ENCODE measurements around the gene TP53BP1.

TP53BP1 gene

DNA sequence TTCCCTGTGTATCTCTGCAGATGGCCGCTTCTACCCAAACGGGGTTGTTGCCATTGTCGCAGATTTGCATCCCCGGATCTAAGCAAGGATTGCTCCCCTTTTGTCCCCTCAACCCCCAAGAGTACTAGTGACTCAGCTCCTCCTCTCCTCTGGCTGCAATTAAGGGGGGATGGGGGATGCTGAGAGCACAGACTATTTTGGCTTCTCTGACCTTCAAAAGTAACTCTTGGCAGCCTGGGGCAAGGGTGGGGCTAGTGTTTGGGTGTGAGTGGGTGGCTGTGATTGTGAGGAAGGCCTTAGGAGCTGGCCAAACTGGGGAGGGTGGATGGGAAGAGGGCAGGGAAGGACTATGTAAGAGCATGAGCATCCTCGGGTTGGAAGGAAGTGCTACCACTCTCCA is 23.2 kb upstream of the TP53BP1 start (continued):
- TF ChIP-seq SNAI2 (CRISPR knock-in tag; IDR thresholded peaks at IDR 0.05), result no peak
- TF ChIP-seq ZNF70 (CRISPR knock-in tag; IDR thresholded peaks at IDR 0.05), result no peak
- no peak for TF ChIP-seq RARB (CRISPR knock-in tag; IDR thresholded peaks at IDR 0.05)

DNA sequence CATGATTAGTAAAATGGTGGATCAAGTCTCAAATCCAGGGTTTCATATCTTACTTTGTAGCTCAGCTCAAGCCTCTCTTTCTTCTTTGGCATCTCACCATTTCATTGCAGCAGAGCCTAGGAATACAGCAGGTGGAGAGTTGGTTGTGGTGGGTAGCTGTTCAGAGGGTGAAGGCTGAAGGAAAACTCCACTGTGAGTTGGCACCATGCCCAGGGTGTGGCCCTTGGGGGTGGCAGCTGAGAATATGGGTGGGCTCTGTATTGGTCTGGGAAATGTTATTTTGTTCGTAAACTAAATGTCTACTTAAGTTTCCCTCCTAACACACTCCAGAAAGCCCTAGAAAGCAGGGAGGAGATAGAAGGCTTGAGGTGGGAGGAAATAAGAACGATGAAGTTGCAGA is 22.8 kb upstream of the TP53BP1 start:
- TF ChIP-seq ARNTL (CRISPR knock-in tag; IDR thresholded peaks at IDR 0.05; ENCODE audit: borderline replicate concordance, low read depth), result no peak
- no peak for TF ChIP-seq ZNF565 (CRISPR knock-in tag; conservative IDR thresholded peaks at IDR 0.05; ENCODE audit: low read depth)
- no peak for TF ChIP-seq CSRNP3 (CRISPR knock-in tag; IDR thresholded peaks at IDR 0.05)
- TF ChIP-seq SNAI2 (CRISPR knock-in tag; IDR thresholded peaks at IDR 0.05), result no peak
- no peak for TF ChIP-seq OSR1 (CRISPR knock-in tag; IDR thresholded peaks at IDR 0.05)
- TF ChIP-seq ZFP30 (CRISPR knock-in tag; IDR thresholded peaks at IDR 0.05), result no peak
- TF ChIP-seq TSHZ2 (CRISPR knock-in tag; IDR thresholded peaks at IDR 0.05), result no peak
- TF ChIP-seq CSDC2 (CRISPR knock-in tag; IDR thresholded peaks at IDR 0.05), result no peak
- no peak for TF ChIP-seq TOX (CRISPR knock-in tag; IDR thresholded peaks at IDR 0.05; ENCODE audit: borderline replicate concordance)
- no peak for TF ChIP-seq ZFP3 (CRISPR knock-in tag; IDR thresholded peaks at IDR 0.05)
- TF ChIP-seq PPARA (CRISPR knock-in tag; IDR thresholded peaks at IDR 0.05; ENCODE audit: borderline replicate concordance), result no peak
- no peak for TF ChIP-seq ZC3H10 (CRISPR knock-in tag; IDR thresholded peaks at IDR 0.05)
- TF ChIP-seq ZNF8 (CRISPR knock-in tag; IDR thresholded peaks at IDR 0.05), result no peak
- TF ChIP-seq, protein P1, sequence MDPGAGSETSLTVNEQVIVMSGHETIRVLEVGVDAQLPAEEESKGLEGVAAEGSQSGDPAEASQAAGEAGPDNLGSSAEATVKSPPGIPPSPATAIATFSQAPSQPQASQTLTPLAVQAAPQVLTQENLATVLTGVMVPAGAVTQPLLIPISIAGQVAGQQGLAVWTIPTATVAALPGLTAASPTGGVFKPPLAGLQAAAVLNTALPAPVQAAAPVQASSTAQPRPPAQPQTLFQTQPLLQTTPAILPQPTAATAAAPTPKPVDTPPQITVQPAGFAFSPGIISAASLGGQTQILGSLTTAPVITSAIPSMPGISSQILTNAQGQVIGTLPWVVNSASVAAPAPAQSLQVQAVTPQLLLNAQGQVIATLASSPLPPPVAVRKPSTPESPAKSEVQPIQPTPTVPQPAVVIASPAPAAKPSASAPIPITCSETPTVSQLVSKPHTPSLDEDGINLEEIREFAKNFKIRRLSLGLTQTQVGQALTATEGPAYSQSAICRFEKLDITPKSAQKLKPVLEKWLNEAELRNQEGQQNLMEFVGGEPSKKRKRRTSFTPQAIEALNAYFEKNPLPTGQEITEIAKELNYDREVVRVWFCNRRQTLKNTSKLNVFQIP (CRISPR knock-in tag; IDR thresholded peaks at IDR 0.05; ENCODE audit: borderline replicate concordance, low read depth), result no peak
- no peak for ATAC-seq

GRCh38 chr15:43514241-43515057 is 21.5 kb upstream of the TP53BP1 start:
- TF ChIP-seq RARB (CRISPR knock-in tag; IDR thresholded peaks at IDR 0.05), result no peak
- TF ChIP-seq ARNTL (CRISPR knock-in tag; IDR thresholded peaks at IDR 0.05; ENCODE audit: borderline replicate concordance, low read depth), result no peak
- no peak for TF ChIP-seq ESRRG (CRISPR knock-in tag; IDR thresholded peaks at IDR 0.05)
- no peak for TF ChIP-seq CSDC2 (CRISPR knock-in tag; IDR thresholded peaks at IDR 0.05)
- no peak for TF ChIP-seq GLIS3 (CRISPR knock-in tag; IDR thresholded peaks at IDR 0.05)
- no peak for TF ChIP-seq SNAI2 (CRISPR knock-in tag; IDR thresholded peaks at IDR 0.05)
- no peak for ATAC-seq

DNA sequence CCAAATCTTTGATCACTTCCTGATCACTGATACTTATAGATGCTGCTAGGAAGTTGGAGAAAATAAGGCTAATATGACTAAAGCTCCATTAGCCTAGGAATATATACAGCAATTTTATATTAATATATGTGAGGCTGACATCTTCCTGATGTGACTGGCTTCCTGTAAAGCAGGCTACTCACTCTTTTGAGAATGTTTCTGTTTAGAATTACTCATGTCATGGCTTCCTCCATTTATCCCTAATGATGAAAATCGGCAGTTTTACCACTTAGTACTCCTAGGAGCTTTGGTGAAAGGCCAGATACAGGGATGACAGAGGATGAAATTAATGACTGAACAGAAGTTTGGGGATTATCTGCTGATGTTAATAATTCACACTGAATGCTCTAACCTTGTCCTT is 20.6 kb upstream of the TP53BP1 start:
- TF ChIP-seq, protein P2, sequence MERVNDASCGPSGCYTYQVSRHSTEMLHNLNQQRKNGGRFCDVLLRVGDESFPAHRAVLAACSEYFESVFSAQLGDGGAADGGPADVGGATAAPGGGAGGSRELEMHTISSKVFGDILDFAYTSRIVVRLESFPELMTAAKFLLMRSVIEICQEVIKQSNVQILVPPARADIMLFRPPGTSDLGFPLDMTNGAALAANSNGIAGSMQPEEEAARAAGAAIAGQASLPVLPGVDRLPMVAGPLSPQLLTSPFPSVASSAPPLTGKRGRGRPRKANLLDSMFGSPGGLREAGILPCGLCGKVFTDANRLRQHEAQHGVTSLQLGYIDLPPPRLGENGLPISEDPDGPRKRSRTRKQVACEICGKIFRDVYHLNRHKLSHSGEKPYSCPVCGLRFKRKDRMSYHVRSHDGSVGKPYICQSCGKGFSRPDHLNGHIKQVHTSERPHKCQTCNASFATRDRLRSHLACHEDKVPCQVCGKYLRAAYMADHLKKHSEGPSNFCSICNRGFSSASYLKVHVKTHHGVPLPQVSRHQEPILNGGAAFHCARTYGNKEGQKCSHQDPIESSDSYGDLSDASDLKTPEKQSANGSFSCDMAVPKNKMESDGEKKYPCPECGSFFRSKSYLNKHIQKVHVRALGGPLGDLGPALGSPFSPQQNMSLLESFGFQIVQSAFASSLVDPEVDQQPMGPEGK (CRISPR knock-in tag; IDR thresholded peaks at IDR 0.05; ENCODE audit: borderline replicate concordance), result no peak
- TF ChIP-seq PPARA (CRISPR knock-in tag; IDR thresholded peaks at IDR 0.05; ENCODE audit: borderline replicate concordance), result no peak
- TF ChIP-seq SNAI2 (CRISPR knock-in tag; IDR thresholded peaks at IDR 0.05), result no peak
- TF ChIP-seq ZFP3 (CRISPR knock-in tag; IDR thresholded peaks at IDR 0.05), result no peak
- TF ChIP-seq OSR1 (CRISPR knock-in tag; IDR thresholded peaks at IDR 0.05), result no peak
- no peak for ATAC-seq
